Limb (tissue), 2 donors: ENCODE results near the gene HYCC2.
"Not testable (repeated sequence)": the region's sequence is repeated elsewhere in the genome, so short reads cannot be mapped to it uniquely, and the experiment has no call there.

ENCODE experiments used
- DNase-seq, 2 donors: peaks; one replicate each; pipeline ENCODE4 v3.0.0-alpha.2; 2016; ENCODE audit errors: extremely low spot score in 2 of 2

The HYCC2 gene

GRCh38 chr2:201072201-201072530, 695 bp upstream of the HYCC2 start:
- DNase-seq = no peak

- DNase-seq = no peak
Measured at GRCh38 chr2:201070948-201071478, 458 bp downstream of the HYCC2 start.

GRCh38 chr2:201064797-201065329, 6.6 kb downstream of the HYCC2 start:
- DNase-seq = no peak

DNA sequence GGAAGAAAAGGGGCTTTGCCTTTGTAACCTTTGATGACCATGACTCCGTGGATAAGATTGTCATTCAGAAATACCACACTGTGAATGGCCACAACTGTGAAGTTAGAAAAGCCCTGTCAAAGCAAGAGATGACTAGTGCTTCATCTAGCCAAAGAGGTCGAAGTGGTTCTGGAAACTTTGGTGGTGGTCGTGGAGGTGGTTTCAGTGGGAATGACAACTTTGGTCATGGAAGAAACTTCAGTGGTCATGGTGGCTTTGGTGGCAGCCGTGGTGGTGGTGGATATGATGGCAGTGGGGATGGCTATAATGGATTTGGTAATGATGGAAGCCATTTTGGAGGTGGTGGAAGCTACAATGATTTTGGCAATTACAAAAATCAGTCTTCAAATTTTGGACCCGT, 8.0 kb downstream of the HYCC2 start:
- not testable (repeated sequence) for DNase-seq

DNA sequence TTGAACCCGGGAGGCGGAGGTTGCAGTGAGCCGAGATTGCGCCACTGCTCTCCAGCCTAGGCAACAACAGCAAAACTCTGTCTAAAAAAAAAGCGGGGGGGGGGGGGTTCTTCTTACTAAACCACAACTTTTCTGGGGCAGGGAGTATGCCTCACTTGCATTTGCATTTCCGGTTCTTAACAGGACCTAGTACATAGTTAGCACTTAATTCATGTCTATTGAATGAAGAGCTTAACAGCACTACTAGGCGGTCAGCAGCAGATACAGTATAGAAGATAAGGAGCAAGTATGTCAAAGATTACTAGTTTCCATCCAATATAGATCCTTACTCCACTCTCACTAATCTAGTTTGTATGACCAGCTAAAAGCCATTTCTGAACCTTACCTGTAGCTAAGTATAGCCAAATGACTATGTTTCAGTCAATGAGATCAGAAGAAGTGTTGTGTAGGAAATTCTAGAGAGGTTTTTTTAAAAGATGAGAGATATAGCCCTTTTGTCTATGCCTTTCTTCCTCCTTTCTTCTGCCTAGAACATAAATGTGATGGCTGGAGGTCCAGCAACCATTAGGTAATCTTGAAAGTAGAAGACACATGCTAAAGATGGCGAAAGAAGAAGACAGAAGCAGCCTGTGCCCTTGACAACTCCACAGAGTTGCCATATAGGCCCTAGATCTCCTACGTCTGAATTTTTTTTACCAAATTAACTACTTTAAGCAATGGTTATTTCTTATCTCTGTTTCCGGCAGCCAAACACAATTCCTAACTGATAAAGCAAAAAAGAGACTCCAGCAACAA, 11.3 kb downstream of the HYCC2 start:
- DNase-seq = no peak

DNA sequence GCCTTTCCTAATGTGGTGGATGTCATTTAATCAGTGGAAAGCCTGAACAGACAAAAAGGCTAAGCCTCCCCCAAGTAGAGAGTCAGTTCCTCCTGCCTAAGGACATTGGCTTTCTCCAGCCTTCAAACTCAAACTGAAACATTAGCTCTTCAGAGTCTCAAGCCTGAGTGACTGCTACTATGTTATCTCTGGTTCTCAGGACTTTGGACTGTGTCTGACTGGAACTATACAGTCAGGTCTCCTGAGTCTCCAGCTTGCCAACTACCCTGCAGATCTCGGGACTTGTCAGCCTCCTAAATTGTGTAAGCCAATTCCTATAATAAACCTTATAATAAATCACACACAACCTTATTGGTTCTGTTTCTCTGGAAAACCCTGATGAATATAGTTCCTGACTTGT, 12.6 kb downstream of the HYCC2 start:
- DNase-seq = no peak

- DNase-seq = no peak
Measured at GRCh38 chr2:201057715-201058248, 13.7 kb downstream of the HYCC2 start.

GRCh38 chr2:201057087-201057521, 14.4 kb downstream of the HYCC2 start:
- DNase-seq = no peak

- no peak for DNase-seq
Measured at GRCh38 chr2:201049455-201049854, 22.0 kb downstream of the HYCC2 start.

DNA sequence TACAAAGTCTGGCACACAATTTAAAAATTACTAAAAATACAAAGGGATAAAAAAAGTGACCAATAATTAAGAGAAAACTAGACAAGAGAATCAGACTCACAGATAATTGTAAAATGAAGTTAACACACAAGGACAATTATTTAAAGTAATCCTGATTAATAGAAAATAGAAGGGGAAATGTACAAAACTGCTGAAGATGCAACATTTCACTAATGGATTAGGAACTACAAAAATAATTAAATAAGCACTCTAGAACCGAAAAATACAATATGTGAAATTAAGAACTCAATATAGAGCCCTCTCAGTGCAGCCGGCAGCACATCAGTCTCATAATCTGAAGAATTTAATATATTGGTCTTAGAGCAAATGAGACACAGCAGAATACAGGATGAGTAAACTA, 24.6 kb downstream of the HYCC2 start:
- no peak for DNase-seq

DNA sequence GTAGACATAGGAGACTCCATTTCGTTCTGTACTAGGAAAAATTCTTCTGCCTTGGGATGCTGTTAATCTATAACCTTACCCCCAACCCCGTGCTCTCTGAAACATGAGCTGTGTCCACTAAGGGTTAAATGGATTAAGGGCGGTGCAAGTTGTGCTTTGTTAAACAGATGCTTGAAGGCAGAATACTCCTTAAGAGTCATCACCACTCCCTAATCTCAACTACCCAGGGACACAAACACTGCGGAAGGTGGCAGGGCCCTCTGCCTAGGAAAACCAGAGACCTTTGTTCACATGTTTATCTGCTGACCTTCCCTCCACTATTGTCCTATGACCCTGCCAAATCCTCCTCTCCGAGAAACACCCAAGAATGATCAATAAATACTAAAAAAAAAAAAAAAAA, 28.4 kb downstream of the HYCC2 start:
- DNase-seq = not testable (repeated sequence)

DNA sequence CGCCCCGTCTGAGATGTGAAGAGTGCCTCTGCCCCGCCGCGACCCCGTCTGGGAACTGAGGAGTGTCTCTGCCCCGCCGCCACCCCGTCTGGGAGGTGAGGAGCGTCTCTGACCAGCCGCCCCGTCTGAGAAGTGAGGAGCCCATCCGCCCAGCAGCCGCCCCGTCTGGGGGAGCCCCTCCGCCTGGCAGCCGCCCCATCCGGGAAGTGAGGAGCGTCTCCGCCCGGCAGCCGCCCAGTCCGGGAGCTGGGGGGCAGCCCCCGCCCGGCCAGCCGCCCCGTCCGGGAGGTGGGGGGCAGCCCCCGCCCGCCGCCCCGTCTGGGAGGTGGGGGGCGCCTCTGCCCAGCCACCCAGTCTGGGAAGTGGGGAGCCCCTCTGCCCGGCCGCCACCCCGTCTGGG, 29.0 kb downstream of the HYCC2 start:
- not testable (repeated sequence) for DNase-seq

GRCh38 chr2:201040867-201041628, 30.4 kb downstream of the HYCC2 start:
- DNase-seq = no peak

DNA sequence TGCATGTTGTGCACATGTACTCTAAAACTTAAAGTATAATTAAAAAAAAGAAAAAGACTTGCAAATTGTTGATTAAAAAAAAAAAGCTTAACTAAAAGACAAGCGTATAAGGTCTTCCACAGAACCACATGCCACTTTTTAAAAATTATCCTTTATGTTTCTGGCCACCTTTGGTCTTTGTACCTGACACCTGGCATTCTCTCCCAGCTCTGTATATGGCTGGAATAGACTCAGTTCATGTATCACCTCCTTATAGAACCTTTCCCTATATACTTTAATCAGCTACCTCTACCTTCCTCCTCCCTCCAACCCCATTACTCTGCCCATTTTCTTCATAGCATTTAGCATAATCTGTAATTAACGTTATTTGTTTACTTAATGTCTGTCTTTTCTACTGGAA, 32.6 kb downstream of the HYCC2 start:
- DNase-seq = no peak

DNA sequence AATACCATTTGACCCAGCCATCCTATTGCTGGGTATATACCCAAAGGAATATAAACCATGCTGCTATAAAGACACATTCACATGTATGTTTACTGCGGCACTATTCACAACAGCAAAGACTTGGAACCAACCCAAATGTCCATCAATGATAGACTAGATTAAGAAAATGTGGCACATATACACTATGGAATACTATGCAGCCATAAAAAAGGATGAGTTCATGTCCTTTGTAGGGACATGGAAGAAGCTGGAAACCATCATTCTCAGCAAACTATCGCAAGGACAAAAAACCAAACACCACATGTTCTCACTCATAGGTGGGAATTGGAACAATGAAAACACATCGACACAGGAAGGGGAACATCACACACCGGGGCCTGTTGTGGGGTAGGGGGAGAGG, 33.1 kb downstream of the HYCC2 start:
- DNase-seq = not testable (repeated sequence)

- not testable (repeated sequence) for DNase-seq
Measured at GRCh38 chr2:201034355-201034754, 37.1 kb downstream of the HYCC2 start.

- no peak for DNase-seq
Measured at GRCh38 chr2:201024518-201024917, 47.0 kb downstream of the HYCC2 start.

- no peak for DNase-seq
Measured at GRCh38 chr2:201021914-201022313, 49.6 kb downstream of the HYCC2 start.
